ENCODE data around the gene NKD1.

NKD1 gene

DNA sequence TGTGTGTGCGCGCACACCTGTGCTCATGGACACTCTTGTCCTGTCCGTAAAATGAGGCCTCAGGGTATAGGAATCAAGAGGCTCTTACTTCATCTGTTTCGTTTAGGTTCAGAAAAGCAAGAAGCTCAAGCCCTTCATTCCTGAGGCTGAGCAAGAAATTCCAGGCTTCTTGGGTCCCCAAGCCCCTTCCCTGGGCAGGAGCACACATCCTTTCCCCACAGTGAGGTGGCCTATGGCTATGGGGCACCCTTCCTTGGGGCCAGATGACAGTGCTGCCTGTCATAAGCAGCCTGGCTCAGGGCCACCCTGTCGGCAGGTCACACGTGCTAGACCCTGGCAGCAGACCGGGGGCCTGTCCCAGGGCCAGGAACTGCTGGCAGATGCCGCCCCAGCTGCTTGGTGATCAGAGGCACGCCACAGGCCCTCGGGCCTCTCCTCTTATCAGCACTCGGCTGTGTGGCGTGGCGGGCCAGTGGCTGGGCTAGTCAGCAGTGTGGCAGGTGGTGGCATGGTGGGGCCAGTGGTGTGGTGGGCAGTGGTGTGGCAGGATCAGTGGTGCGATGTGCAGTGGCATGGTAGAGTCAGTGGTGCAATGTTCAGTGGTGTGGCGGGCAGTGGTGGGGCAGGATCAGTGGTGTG is 50.2 kb downstream of the NKD1 start:
- peak in 21 of 51 donors; percentile 7 to 59 (median 37) for DNase-seq

DNA sequence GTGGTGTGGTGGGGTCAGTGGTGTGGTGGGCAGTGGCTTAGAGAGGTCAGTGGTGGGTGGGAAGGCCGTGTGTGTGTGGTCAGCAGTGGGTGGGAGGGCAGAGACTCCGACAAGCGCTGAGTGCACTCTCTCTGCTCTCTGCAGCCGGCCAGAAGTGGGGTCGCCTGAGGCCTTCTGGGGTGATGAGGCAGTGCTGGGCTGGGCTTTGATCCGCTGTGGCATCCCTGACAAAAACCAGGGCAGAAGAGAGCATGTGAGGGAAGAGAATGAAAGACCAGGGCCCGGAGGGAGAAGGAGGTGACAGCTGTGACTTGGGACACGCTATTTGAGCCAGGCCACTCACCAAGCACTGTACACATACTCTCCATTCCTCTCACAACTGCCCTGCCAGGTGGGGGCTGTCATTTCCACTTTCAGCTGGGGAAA is 50.8 kb downstream of the NKD1 start:
- DNase-seq, result no peak

- no peak for DNase-seq
These were observed 51.3 kb downstream of the NKD1 start for GRCh38 chr16:50599494-50599893.

GRCh38 chr16:50600582-50601283 is 52.5 kb downstream of the NKD1 start:
- DNase-seq, result no peak

GRCh38 chr16:50601341-50601740 is 53.1 kb downstream of the NKD1 start:
- DNase-seq, result no peak

DNA sequence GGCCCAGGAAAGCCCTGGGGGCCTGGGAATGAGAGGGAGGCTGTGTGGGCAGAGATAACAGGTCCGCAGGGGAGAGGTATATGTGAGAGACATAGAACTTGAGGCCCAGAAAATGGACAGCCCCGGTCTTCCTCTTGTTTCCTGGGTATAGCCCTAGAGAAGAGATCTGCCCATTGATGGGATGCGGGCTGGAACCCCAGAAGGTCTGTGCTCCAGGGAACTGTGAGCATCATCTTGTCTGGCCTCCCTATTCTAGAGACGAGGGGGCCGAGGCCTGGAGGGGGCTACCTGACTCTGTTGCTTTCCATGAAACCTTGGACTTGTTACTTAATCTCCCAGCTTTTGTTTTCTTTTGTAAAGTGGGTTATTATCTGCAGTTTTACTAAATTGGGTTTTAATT is 53.9 kb downstream of the NKD1 start:
- DNase-seq, result no peak

DNA sequence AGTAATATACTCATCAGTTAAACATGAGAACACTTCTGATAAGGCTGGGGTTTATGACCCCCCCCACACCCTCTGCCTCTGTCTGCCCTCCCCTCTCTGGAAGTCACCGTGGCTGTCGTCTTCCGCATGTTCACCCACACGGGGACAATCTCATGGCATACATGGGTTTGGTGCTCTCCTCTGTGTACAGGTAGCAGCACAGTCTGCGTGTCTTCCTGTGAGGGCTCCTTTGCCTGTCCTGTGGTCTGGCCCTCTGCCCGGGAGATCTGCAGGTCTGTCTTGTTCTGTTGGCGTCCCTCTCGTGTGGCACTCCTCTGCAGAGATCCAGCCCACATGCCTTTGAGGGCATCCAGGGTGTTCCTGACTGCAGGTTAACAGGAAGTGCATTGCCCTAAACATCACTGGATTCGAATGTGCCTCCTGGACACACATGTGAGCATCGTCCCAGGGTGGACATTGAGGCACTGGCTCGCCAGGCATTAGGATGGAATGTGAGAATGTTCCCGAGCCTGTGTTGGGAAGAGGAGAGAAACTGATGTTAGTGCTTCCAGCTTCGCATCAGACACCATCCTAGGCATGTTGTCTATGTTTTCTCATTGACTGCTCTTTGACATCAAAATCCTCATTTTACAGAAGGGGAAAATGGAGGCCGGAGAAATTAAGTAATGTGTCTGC is 54.5 kb downstream of the NKD1 start:
- no peak for DNase-seq

GRCh38 chr16:50603206-50604064 is 55.2 kb downstream of the NKD1 start:
- DNase-seq, result peak in 4 of 51 donors; percentile 16 to 20 (median 18)

DNA sequence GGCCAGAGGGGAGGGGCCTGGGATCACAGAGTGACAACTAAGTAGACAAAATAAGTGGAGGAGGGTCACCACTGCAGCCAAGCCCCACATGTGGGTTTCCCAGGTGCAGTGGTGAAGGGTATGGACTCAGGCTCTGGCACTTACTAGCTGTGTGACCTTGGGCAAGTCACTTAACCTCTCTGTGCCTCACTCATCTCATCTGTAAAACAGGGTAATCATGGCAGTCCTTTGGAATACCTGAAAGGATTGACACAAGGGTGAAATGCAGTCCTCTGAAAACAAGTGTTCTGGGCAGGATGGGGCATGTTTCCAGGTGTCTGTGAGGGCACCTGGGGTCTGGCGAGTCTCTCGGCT is 55.8 kb downstream of the NKD1 start:
- DNase-seq, result no peak

- DNase-seq, result no peak
These were observed 56.4 kb downstream of the NKD1 start for GRCh38 chr16:50604610-50605009.

DNA sequence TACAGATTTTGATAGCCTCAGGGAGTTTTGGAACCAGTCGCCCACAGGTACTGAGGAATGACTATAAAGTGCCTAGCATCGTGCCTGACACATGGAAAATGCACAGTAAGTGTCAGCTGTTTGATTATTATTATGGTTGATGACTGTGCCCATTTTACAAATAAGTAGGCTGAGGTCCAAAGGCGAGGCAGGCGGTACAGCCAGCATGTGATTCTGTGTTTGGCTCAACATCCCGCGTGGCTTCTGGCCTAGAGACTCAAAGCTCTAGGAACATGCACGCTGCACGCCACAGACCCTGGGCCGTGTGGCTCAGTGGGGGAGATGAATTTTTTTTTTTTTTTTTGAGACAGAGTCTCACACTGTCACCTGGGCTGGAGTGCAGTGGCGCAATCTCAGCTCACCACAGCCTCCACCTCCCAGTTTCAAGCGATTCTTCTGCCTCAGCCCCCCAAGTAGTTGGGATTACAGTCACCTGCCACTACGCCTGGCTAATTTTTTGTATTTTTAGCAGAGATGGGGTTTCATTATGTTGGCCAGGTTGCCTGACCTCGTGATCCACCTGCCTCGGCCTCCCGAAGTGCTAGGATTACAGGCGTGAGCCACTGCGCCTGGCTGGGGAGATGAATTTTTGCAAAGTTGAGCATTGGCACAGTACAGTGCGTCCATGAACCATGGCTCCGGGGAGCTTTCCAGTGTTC is 57.7 kb downstream of the NKD1 start:
- no peak for DNase-seq

- peak in 3 of 51 donors; percentile 13 to 30 (median 29) for DNase-seq
These were observed 58.3 kb downstream of the NKD1 start for GRCh38 chr16:50606431-50607050.

DNA sequence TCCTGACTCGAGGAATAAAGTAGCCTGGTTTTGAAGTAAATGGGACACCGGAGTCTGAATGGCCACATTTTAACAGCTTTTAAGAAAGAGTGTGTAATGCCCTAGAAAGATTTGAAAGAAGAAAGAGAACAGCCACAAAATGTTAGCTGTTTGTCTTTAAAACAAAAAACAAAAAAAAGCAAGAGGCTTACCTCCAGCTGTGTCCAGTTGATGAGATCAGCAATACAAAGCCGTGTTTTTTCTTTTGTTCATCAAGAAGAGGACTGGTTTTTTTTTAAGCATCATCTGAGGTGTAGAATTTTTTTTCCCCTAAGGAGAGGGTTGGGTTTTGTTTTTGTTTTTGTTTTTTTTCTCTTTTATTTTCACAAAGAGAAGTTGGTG is 58.8 kb downstream of the NKD1 start:
- DNase-seq, result no peak

DNA sequence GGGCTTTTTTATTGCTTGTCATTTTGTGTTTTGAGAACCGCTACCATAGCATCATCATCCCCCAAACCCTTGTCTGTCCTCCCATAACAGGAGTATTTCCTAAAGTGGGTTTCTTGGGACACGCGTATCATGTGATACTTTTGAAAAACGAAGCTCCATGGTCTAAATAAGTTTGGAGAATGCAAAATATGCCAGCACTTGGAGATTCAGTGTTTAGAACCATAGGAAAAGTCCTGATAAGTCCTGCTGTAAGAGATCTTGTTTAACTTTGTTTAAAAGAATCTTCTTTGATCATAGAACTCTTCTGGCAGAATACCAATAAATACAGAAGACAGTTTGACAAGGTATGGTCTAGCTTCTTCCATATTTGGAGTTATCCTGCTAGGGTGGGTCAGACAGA is 59.3 kb downstream of the NKD1 start:
- no peak for DNase-seq

GRCh38 chr16:50607970-50608557 is 59.9 kb downstream of the NKD1 start:
- no peak for DNase-seq

DNA sequence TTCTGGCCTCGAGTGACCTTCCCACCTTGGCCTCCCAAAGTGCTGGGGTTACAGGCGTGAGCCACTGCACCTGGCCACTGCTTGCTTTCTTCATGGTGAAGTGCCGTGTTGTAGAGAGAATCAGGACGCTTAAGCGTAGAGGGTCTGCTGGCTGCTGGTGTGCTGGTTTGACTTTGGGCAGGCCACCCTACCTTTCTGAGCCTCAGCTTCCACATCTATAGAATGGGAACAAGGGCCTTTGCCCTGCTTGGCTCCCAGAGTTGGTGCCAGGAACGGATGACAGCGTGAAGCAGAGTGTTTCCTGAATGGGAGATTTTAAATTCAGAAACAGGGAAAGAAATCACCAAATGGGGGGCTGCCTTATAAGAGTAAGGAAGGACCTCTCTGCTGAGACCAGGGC is 60.9 kb downstream of the NKD1 start:
- DNase-seq, result no peak

DNA sequence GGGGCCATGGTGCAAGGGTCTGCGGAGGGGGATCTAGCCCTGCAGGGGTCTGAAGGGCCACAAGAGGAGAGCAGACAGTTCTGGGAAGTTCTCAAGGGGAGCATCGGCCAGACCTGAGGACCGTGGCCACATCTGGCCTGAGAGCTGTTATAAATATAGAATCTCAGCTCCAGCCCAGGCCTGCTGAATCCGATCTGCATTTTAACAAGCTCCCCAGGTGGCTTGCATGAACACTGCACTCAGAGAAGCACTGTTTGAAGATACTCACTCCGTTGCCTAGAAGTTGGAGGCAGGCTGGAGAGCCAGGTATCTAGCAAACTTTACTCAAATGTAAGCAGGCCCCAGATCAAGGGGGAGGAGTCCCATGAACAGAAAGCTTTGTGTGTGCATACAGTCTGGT is 61.3 kb downstream of the NKD1 start:
- no peak for DNase-seq

GRCh38 chr16:50610331-50611262 is 62.4 kb downstream of the NKD1 start:
- peak in 15 of 51 donors; percentile 11 to 58 (median 24) for DNase-seq

DNA sequence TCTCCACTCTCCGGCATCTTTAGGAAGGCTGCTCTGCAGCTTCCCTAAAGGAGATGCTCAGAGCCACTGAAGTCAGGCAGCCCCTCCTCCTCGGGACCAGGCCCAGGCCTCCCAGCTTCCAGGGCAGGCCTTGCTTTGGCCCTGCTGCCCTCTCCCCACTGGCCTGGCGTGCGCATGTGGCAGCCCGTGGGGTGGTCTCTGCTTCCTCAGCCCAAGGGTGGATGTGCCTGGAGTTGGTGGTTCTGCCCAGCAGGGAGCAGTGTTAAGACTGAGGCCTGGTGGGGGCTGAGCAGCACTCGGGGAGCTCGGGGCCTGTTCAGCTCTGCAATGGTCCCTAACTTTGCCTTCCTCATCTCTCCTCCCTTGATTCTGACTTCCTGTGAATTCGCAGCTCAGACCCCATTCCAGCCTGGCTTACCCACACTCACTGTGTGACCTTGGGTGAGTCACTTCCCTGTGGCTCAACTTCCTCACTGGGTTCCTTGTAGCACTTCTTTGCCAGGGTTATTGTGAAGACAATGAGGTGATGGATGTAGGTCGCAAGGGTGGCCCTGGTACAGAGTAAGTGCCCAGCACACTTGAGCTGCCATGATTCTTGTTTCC is 63.2 kb downstream of the NKD1 start:
- DNase-seq, result no peak

Measured in hypothalamus (tissue), 51 donors.